CD4-positive, alpha-beta T cell treated with Interleukin-4 for 4 hours (primary cell): ENCODE measurements around the gene TNNT1.

Experiments used
- DNase-seq: peaks from one replicate; pipeline ENCODE4 v3.0.0-alpha.2; 2020

TNNT1 gene

DNA sequence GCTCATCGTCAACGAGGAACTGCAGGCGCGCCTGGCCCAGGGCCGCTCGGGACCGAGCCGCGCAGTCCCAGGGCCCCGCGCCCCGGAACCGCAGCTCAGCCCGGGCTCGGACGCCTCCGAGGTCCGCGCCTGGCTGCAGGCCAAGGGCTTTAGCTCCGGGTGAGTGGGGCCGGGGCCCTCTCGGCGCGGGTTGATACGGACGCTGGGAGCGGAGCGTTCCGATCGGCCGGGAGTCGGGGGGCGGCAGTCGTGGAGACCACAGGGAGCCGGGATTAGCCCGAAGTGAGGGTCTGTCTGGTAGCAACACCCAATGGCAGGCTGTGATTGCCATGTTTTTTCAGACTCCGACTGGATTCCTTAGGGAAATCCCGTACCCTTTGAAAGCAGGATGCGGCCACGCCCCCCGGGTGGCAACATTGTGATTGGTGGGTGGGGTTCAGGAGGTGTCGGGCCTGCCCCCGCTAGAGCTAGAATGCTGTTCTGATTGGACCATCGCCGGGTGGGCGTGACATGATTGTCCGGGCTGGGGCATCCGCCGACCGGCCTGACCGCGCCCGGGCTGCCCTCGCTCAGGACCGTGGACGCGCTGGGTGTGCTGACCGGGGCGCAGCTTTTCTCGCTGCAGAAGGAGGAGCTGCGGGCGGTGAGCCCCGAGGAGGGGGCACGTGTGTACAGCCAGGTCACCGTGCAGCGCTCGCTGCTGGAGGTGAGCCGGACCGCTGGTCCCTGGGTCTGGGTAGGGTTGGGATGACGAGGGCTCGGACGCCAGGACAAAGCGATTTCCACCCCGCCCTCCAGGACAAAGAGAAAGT, 62.1 kb downstream of the TNNT1 start:
- peak; percentile 29 for DNase-seq

- DNase-seq = no peak
Observed at GRCh38 chr19:55085923-55086715, 62.9 kb downstream of the TNNT1 start.

DNA sequence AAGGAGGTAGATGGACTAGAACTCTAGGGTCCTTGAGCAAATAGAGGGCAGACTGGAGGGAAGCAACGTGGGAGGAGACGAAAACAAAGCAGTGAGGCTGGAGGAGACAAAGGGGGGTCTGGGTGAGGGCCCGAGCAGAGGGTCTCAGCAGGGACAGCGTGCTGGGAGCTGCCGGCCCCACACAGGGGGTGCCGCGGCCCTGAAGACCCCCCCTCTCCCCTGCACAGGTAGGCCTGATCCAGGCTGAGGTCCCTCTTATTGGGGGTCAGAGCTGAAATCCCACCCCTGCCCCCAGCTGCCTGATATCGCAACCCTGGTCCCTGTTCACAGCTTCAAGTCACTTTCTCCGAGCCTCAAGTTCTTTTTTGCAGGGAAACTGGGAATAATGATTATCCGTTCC, 64.6 kb downstream of the TNNT1 start:
- no peak for DNase-seq

DNA sequence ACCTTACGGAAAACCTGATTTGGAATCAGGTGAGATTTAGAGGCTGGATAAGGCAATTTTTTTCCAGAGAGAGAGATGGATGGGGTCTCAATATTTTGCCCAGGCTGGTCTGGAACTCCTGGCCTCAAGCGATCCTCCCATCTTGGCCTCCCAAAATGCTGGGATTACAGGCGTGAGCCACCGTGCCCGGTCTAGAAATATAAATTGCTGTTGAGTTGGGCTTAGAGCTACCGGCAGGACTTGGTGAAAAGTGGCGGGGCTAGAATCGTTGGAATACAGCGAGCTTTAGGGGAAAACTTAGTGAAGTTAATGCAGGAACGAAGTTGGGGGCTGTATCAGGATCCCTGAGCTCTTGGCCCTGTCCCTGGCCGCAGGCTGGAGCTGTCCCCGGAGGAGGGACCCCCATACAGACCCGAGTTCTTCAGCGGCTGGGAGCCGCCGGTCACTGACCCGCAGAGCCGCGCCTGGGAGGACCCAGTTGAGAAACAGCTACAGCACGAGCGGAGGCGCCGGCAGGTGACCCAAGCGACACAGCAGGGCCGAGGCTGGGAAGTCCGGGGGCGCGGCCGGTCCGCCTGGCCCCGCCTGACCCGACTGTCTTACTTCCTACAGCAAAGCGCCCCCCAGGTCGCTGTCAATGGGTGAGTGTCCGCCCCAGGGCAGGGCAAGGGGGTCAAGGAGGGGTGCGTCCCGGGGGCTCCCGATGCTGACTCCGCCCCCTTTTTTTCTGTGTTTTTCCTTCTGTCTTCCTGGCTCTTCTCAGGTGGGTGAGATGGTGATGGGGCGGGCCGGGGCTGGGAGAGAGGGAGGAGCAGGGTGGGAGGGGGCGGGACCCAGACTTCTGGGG, 65.8 kb downstream of the TNNT1 start:
- no peak for DNase-seq
